ENCODE results near the gene TMEM95. TPM values are rescaled to one million over a fixed set of nuclear protein-coding genes. Genes with fewer than 3 reads are reported as not detected.
A peak's percentile ranks its signal among the peaks of the same experiment; 100 is the strongest.

TMEM95 gene
- total and polyA plus RNA-seq, 10 donors: not detected

GRCh38 chr17:7352910-7353635 lies 1.9 kb upstream of the TMEM95 start:
- Histone ChIP-seq H3K4me3 (peak overlapping the region; percentile 58 to 88 (median 74)), H3K27me3 (replicated peaks in 1 of 7) (no peaks in the 10 kb centered on the region), H3K27ac (peak overlapping the region in 6 of 8 donors; percentile 88 to 94 (median 92)), H3K36me3 (peaks cover 0 to 31% (median 5%) of the 10 kb centered on the region in 6 donors), H3K9me3 (no peaks in the 10 kb centered on the region), H3K4me1 (peaks cover 32 to 88% (median 59%) of the 10 kb centered on the region in 6 donors)
- DNase-seq: no peak
- WGBS, 5 donors: 86 to 91% (median 89%) methylated on average over 26 to 37 of the region's 37 CpGs
- TF ChIP-seq CTCF (IDR thresholded peaks at IDR 0.05 in 8 of 11, conservative IDR thresholded peaks at IDR 0.05 in 3 of 11) (no peak), POLR2A (IDR thresholded peaks at IDR 0.05) (no peak), POLR2AphosphoS5 (IDR thresholded peaks at IDR 0.05) (no peak)
- intact Hi-C loops (cut with DNase I; ENCODE audit: low total_unique reads): loop anchor here (10.0 kb wide), 1 partner anchor 162 kb away; no protein-coding TSS in a partner anchor

- intact Hi-C loops (cut with DNase I; ENCODE audit: low total_unique reads): loop anchor here (10.0 kb wide), 1 partner anchor 160 kb away; no protein-coding TSS in a partner anchor
- no peaks in the 10 kb centered on the region for H3K9me3 ChIP-seq
- H3K36me3 ChIP-seq: peaks cover 0 to 18% (median 0%) of the 10 kb centered on the region in 6 donors
- WGBS, 5 donors: 78 to 93% (median 85%) methylated on average over 7 to 9 of the region's 9 CpGs
- H3K4me1 ChIP-seq: peaks cover 32 to 75% (median 56%) of the 10 kb centered on the region in 6 donors
- DNase-seq: no peak
- no peak for TF ChIP-seq CTCF (IDR thresholded peaks at IDR 0.05 in 8 of 11, conservative IDR thresholded peaks at IDR 0.05 in 3 of 11)
- no peak for TF ChIP-seq POLR2A (IDR thresholded peaks at IDR 0.05)
- TF ChIP-seq POLR2AphosphoS5 (IDR thresholded peaks at IDR 0.05): no peak
- no peaks in the 10 kb centered on the region for H3K27me3 ChIP-seq (replicated peaks in 1 of 7)
- peak overlapping the region in 1 of 8 donors; percentile 94 for H3K27ac ChIP-seq
- no peak overlapping the region for H3K4me3 ChIP-seq
Observed at GRCh38 chr17:7354262-7354843, 603 bp upstream of the TMEM95 start.

- no peak for DNase-seq
- Histone ChIP-seq H3K36me3 (peaks cover 0 to 9% (median 0%) of the 10 kb centered on the region in 6 donors), H3K27ac (peak overlapping the region in 3 of 8 donors; percentile 26 to 40 (median 34)), H3K9me3 (no peaks in the 10 kb centered on the region), H3K4me1 (peaks cover 22 to 63% (median 44%) of the 10 kb centered on the region in 6 donors), H3K4me3 (no peak overlapping the region), H3K27me3 (replicated peaks in 1 of 7) (no peaks in the 10 kb centered on the region)
- 78 to 88% (median 80%) methylated on average over 8 of the region's 8 CpGs for WGBS, 5 donors
- intact Hi-C loops (cut with DNase I; ENCODE audit: low total_unique reads): loop anchor here (5.0 to 10.0 kb wide), 2 partner anchors 82 to 159 kb away; partner anchors contain the start of genes FGF11 and TMEM102
- TF ChIP-seq POLR2AphosphoS5 (IDR thresholded peaks at IDR 0.05): no peak
- no peak for TF ChIP-seq POLR2A (IDR thresholded peaks at IDR 0.05)
- TF ChIP-seq CTCF (IDR thresholded peaks at IDR 0.05 in 8 of 11, conservative IDR thresholded peaks at IDR 0.05 in 3 of 11): no peak
Observed at GRCh38 chr17:7355573-7355972, 617 bp downstream of the TMEM95 start.

All from spleen (tissue), 11 donors.